ENCODE measurements around the gene ASB1.
"Not testable (repeated sequence)": the region's sequence is repeated elsewhere in the genome, so short reads cannot be mapped to it uniquely, and the experiment has no call there.

ASB1 gene

GRCh38 chr2:238433300-238433915, 6.7 kb downstream of the ASB1 start:
- in situ Hi-C loops (cut with HindIII; ENCODE audit: low pct_unique_long_range_greater_than_20kb, low sequenced_read_pairs): no loop called here
- TF ChIP-seq JUND (IDR thresholded peaks at IDR 0.05; ENCODE audit: low read depth): no peak
- DNase-seq (ENCODE audit: low read depth in 1 of 2, low spot score in 1 of 2): no peak

- in situ Hi-C loops (cut with HindIII; ENCODE audit: low pct_unique_long_range_greater_than_20kb, low sequenced_read_pairs): no loop called here
- no peak for DNase-seq (ENCODE audit: low read depth in 1 of 2, low spot score in 1 of 2)
- no peak for TF ChIP-seq JUND (IDR thresholded peaks at IDR 0.05; ENCODE audit: low read depth)
Measured at GRCh38 chr2:238433941-238434845, 7.5 kb downstream of the ASB1 start.

GRCh38 chr2:238434846-238435751, 8.4 kb downstream of the ASB1 start:
- DNase-seq (ENCODE audit: low read depth in 1 of 2, low spot score in 1 of 2): no peak
- in situ Hi-C loops (cut with HindIII; ENCODE audit: low pct_unique_long_range_greater_than_20kb, low sequenced_read_pairs): no loop called here

GRCh38 chr2:238435752-238436096, 9.0 kb downstream of the ASB1 start:
- TF ChIP-seq JUND (IDR thresholded peaks at IDR 0.05; ENCODE audit: low read depth): no peak
- DNase-seq (ENCODE audit: low read depth in 1 of 2, low spot score in 1 of 2): no peak
- in situ Hi-C loops (cut with HindIII; ENCODE audit: low pct_unique_long_range_greater_than_20kb, low sequenced_read_pairs): no loop called here

More at GRCh38 chr2:238434846-238435751, 8.4 kb downstream of the ASB1 start:
- TF ChIP-seq JUND (IDR thresholded peaks at IDR 0.05; ENCODE audit: low read depth): no peak

- TF ChIP-seq JUND (IDR thresholded peaks at IDR 0.05; ENCODE audit: low read depth): no peak
- in situ Hi-C loops (cut with HindIII; ENCODE audit: low pct_unique_long_range_greater_than_20kb, low sequenced_read_pairs): no loop called here
- DNase-seq (ENCODE audit: low read depth in 1 of 2, low spot score in 1 of 2): no peak
Measured at GRCh38 chr2:238438856-238439849, 12.4 kb downstream of the ASB1 start.

GRCh38 chr2:238439917-238440316, 13.2 kb downstream of the ASB1 start:
- TF ChIP-seq JUND (IDR thresholded peaks at IDR 0.05; ENCODE audit: low read depth): no peak
- in situ Hi-C loops (cut with HindIII; ENCODE audit: low pct_unique_long_range_greater_than_20kb, low sequenced_read_pairs): no loop called here
- DNase-seq (ENCODE audit: low read depth in 1 of 2, low spot score in 1 of 2): no peak

- in situ Hi-C loops (cut with HindIII; ENCODE audit: low pct_unique_long_range_greater_than_20kb, low sequenced_read_pairs): no loop called here
- no peak for TF ChIP-seq JUND (IDR thresholded peaks at IDR 0.05; ENCODE audit: low read depth)
- no peak for DNase-seq (ENCODE audit: low read depth in 1 of 2, low spot score in 1 of 2)
Measured at GRCh38 chr2:238440331-238440730, 13.6 kb downstream of the ASB1 start.

- no peak for DNase-seq (ENCODE audit: low read depth in 1 of 2, low spot score in 1 of 2)
- TF ChIP-seq JUND (IDR thresholded peaks at IDR 0.05; ENCODE audit: low read depth): no peak
- in situ Hi-C loops (cut with HindIII; ENCODE audit: low pct_unique_long_range_greater_than_20kb, low sequenced_read_pairs): no loop called here
Measured at GRCh38 chr2:238440767-238441166, 14.0 kb downstream of the ASB1 start.

GRCh38 chr2:238441262-238442114, 14.8 kb downstream of the ASB1 start:
- DNase-seq (ENCODE audit: low read depth in 1 of 2, low spot score in 1 of 2): no peak
- no peak for TF ChIP-seq JUND (IDR thresholded peaks at IDR 0.05; ENCODE audit: low read depth)
- in situ Hi-C loops (cut with HindIII; ENCODE audit: low pct_unique_long_range_greater_than_20kb, low sequenced_read_pairs): no loop called here

- DNase-seq (ENCODE audit: low read depth in 1 of 2, low spot score in 1 of 2); in situ Hi-C loops (cut with HindIII; ENCODE audit: low pct_unique_long_range_greater_than_20kb, low sequenced_read_pairs): not testable (repeated sequence)
Measured at GRCh38 chr2:238442257-238442656, 15.5 kb downstream of the ASB1 start.

GRCh38 chr2:238444242-238444641, 17.5 kb downstream of the ASB1 start:
- in situ Hi-C loops (cut with HindIII; ENCODE audit: low pct_unique_long_range_greater_than_20kb, low sequenced_read_pairs): no loop called here
- TF ChIP-seq JUND (IDR thresholded peaks at IDR 0.05; ENCODE audit: low read depth): no peak
- DNase-seq (ENCODE audit: low read depth in 1 of 2, low spot score in 1 of 2): no peak
